NT2/D1 (cell line): Measurements from ENCODE around the gene DMAC2L.

Experiments used
- SUZ12 ChIP-seq: IDR thresholded peaks from 2 replicates; pipeline ENCODE4 v1.6.1; 2011; ENCODE audit not compliant: insufficient read length, insufficient read depth; ENCODE audit errors: extremely low read depth
- YY1 ChIP-seq: IDR thresholded peaks from 2 replicates; pipeline ENCODE4 v1.6.1; 2011; ENCODE audit not compliant: insufficient read length, insufficient read depth
- ZNF274 ChIP-seq: IDR thresholded peaks from 2 replicates; pipeline ENCODE4 v1.6.1; 2011; ENCODE audit warnings: mild to moderate bottlenecking, low read depth, low read length

DNA sequence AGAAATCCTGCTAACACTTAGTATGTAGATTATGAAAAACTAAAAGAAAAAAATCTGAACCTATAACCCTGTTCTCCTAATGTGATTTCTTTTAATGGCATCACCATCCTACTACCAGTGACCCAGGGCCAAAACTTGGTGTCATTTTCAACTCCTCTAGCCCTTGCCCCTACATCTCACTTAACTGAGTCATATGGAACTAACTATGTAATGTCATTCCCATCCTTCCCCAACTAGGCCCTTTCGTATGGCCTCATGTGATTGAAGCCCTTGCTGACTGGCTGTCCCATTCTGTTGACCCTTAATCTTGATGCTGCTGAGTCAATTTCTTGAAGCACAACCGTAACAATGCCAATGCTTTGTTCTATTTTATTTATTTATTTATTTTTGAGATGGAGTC, 7.6 kb downstream of the DMAC2L start:
- no peak for TF ChIP-seq SUZ12
- TF ChIP-seq ZNF274 = no peak
- TF ChIP-seq YY1 = no peak
